ENCODE data around the gene MYO7A. TPM values are rescaled to one million over a fixed set of nuclear protein-coding genes. Genes with fewer than 3 reads are reported as not detected.

The MYO7A gene
- polyA plus RNA-seq, 1 experiment = not detected

DNA sequence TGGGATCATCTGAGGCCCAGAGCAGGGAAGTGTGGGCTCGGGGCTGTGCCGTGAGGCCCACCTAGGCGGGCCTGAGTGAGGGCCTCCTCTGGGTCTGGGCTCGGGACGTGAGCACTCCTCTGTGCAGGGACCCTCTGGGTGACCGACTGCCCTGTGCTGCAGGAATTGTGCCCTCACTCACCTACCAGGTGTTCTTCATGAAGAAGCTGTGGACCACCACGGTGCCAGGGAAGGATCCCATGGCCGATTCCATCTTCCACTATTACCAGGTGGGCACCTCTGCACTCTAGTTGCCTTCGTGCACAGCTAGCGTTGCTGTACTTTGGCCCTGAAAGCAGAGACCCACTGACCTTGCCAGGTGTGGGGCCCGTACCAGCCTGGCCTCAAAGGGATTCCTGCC is 80.5 kb downstream of the MYO7A start:
- no peak overlapping the region for H3K27ac ChIP-seq (ENCODE audit: low read depth, low read length)
- no peak overlapping the region for H3K4me3 ChIP-seq (ENCODE audit: low read depth, low read length)
- peaks cover 4% of the 10 kb centered on the region for H3K27me3 ChIP-seq (ENCODE audit: control insufficient read depth, insufficient read depth, low read length)
- POLR2A ChIA-PET = no interaction called here
- CTCF ChIA-PET = no interaction called here
- TF ChIP-seq, protein P1, sequence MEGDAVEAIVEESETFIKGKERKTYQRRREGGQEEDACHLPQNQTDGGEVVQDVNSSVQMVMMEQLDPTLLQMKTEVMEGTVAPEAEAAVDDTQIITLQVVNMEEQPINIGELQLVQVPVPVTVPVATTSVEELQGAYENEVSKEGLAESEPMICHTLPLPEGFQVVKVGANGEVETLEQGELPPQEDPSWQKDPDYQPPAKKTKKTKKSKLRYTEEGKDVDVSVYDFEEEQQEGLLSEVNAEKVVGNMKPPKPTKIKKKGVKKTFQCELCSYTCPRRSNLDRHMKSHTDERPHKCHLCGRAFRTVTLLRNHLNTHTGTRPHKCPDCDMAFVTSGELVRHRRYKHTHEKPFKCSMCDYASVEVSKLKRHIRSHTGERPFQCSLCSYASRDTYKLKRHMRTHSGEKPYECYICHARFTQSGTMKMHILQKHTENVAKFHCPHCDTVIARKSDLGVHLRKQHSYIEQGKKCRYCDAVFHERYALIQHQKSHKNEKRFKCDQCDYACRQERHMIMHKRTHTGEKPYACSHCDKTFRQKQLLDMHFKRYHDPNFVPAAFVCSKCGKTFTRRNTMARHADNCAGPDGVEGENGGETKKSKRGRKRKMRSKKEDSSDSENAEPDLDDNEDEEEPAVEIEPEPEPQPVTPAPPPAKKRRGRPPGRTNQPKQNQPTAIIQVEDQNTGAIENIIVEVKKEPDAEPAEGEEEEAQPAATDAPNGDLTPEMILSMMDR (IDR thresholded peaks at IDR 0.05; ENCODE audit: low read depth, low read length) = no peak
- H3K9me3 ChIP-seq (ENCODE audit: control insufficient read depth, insufficient read depth, low read length) = no peaks in the 10 kb centered on the region; the same call in 1 of the 2 replicates
- DNase-seq (ENCODE audit: low read depth, low spot score) = no peak

- TF ChIP-seq, protein P1 (IDR thresholded peaks at IDR 0.05; ENCODE audit: low read depth, low read length) = no peak
- no peak for DNase-seq (ENCODE audit: low read depth, low spot score)
- H3K9me3 ChIP-seq (ENCODE audit: control insufficient read depth, insufficient read depth, low read length) = no peaks in the 10 kb centered on the region; the same call in 1 of the 2 replicates
- CTCF ChIA-PET = no interaction called here
- POLR2A ChIA-PET = no interaction called here
- H3K27me3 ChIP-seq (ENCODE audit: control insufficient read depth, insufficient read depth, low read length) = peaks cover 4% of the 10 kb centered on the region
- no peak overlapping the region for H3K4me3 ChIP-seq (ENCODE audit: low read depth, low read length)
- H3K27ac ChIP-seq (ENCODE audit: low read depth, low read length) = no peak overlapping the region
Observed at GRCh38 chr11:77209663-77210062, 81.6 kb downstream of the MYO7A start.

GRCh38 chr11:77211040-77211451 is 83.0 kb downstream of the MYO7A start:
- TF ChIP-seq, protein P1 (IDR thresholded peaks at IDR 0.05; ENCODE audit: low read depth, low read length) = no peak
- no peaks in the 10 kb centered on the region; the same call in 1 of the 2 replicates for H3K9me3 ChIP-seq (ENCODE audit: control insufficient read depth, insufficient read depth, low read length)
- ChIA-PET POLR2A (no interaction called here), CTCF (interaction anchor here (1.0 kb wide), 1 partner anchor 338 kb away, joined by 3 read pairs; no protein-coding TSS in a partner anchor)
- peaks cover 6% of the 10 kb centered on the region for H3K27me3 ChIP-seq (ENCODE audit: control insufficient read depth, insufficient read depth, low read length)
- no peak for DNase-seq (ENCODE audit: low read depth, low spot score)
- H3K27ac ChIP-seq (ENCODE audit: low read depth, low read length) = no peak overlapping the region
- no peak overlapping the region for H3K4me3 ChIP-seq (ENCODE audit: low read depth, low read length)

GRCh38 chr11:77211594-77212251 is 83.7 kb downstream of the MYO7A start:
- Histone ChIP-seq H3K4me3 (ENCODE audit: low read depth, low read length) (no peak overlapping the region), H3K27ac (ENCODE audit: low read depth, low read length) (no peak overlapping the region), H3K9me3 (ENCODE audit: control insufficient read depth, insufficient read depth, low read length) (no peaks in the 10 kb centered on the region; the same call in 1 of the 2 replicates), H3K27me3 (ENCODE audit: control insufficient read depth, insufficient read depth, low read length) (peaks cover 7% of the 10 kb centered on the region)
- DNase-seq (ENCODE audit: low read depth, low spot score) = no peak
- TF ChIP-seq, protein P1 (IDR thresholded peaks at IDR 0.05; ENCODE audit: low read depth, low read length) = no peak
- ChIA-PET CTCF (interaction anchor here (1.0 kb wide), 1 partner anchor 337 kb away, joined by 3 read pairs; no protein-coding TSS in a partner anchor), POLR2A (no interaction called here)

DNA sequence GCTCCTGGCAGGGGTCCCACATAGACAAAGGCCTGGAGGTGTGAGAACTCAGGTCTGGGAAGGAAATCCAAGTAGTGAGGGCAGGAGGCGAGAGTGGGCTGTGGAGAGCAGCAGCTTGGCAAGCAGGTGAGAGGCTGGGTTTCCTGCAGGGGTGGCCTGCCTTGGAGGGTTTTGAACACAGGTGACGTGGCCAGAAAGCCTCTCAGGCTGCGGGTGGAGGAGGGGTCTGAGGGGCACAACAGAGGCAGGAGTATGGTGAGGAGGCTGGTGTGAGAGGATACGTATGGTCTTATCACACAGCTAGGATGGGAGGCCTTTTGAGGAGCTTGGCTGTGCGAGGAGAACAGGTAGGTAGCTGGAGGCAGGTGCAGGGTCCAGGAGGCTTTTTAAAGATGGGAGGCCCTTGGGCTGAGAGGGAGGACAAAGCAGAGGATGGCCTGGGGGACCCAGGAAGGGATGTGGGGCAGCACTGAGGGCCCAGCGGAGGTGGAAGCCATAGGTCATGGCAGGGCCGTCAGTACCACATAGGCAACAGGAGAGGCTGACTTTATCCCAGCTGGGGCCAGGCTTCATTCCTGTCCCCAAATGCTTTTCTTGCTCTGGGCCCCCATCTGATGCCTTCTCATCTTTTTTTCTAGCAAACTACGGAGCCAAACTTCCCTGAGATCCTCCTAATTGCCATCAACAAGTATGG is 84.4 kb downstream of the MYO7A start:
- Histone ChIP-seq H3K27ac (ENCODE audit: low read depth, low read length) (no peak overlapping the region), H3K9me3 (ENCODE audit: control insufficient read depth, insufficient read depth, low read length) (no peaks in the 10 kb centered on the region; the same call in 1 of the 2 replicates), H3K27me3 (ENCODE audit: control insufficient read depth, insufficient read depth, low read length) (peaks cover 14% of the 10 kb centered on the region), H3K4me3 (ENCODE audit: low read depth, low read length) (no peak overlapping the region)
- TF ChIP-seq, protein P1 (IDR thresholded peaks at IDR 0.05; ENCODE audit: low read depth, low read length) = no peak
- DNase-seq (ENCODE audit: low read depth, low spot score) = no peak
- POLR2A ChIA-PET = no interaction called here
- CTCF ChIA-PET = no interaction called here

All from AG04450 (cell line).